Adrenal gland (tissue), 5 donors: Measurements from ENCODE around the gene TCHH.

Experiments used
- CTCF ChIP-seq, 6 experiments: fragments of 450-650 bp in 4 of 6; fragments of 200-600 bp in 2 of 6; sonication (generic) in 1 of 6; IDR thresholded peaks; 1 replicate in 5 of 6; 2 replicates in 1 of 6; pipeline versions ENCODE4 v1.5.1 to v1.8.0; 2016 to 2021; ENCODE audit warnings: antibody characterized with exemption in 6 of 6, mild to moderate bottlenecking in 2 of 6, moderate library complexity in 1 of 6
- POLR2A ChIP-seq, 2 donors: fragments of 450-650 bp; IDR thresholded peaks; one replicate each; pipeline ENCODE4 v1.6.1; 2017; ENCODE audit warnings: antibody characterized with exemption in 2 of 2, mild to moderate bottlenecking in 2 of 2, moderate library complexity in 1 of 2
- donor health status: DM: no; HTN: no; CAD: no.

- TF ChIP-seq POLR2A (IDR thresholded peaks at IDR 0.05) (no peak), CTCF (IDR thresholded peaks at IDR 0.05) (no peak)
Observed at GRCh38 chr1:152096931-152097330, 18.3 kb downstream of the TCHH start.
